MM.1S (cell line): ENCODE data around the gene AKAP9.
A peak's percentile ranks its signal among the peaks of the same experiment; 100 is the strongest.

Source experiments
- DNase-seq: peaks from one replicate; pipeline ENCODE4 v3.0.0-alpha.2; 2015
- H2AFZ ChIP-seq: fragments of 300-600 bp; sonication (generic); 2 replicates; pipeline ENCODE4 v1.6.0; 2016; ENCODE audit warnings: antibody characterized with exemption, low read length
- H3F3A ChIP-seq: fragments of 300-600 bp; sonication (generic); 2 replicates; pipeline ENCODE4 v1.6.1; 2016; ENCODE audit warnings: mild to moderate bottlenecking, antibody characterized with exemption, low read length, moderate library complexity, mixed read lengths; ENCODE audit not compliant: insufficient read depth
- H3K27ac ChIP-seq: fragments of 300-600 bp; sonication (generic); 2 replicates; pipeline ENCODE4 v1.5.1; 2016; ENCODE audit warnings: mild to moderate bottlenecking, low read length
- H3K27me3 ChIP-seq: fragments of 300-600 bp; sonication (generic); replicated peaks from 2 replicates; pipeline ENCODE4 v1.6.0; 2016; ENCODE audit warnings: low read length; ENCODE audit not compliant: insufficient read depth
- H3K36me3 ChIP-seq: fragments of 300-600 bp; sonication (generic); replicated peaks from 2 replicates; pipeline ENCODE4 v1.6.1; 2016; ENCODE audit warnings: mild to moderate bottlenecking, low read length, mixed read lengths; ENCODE audit not compliant: insufficient read depth
- H3K4me1 ChIP-seq: fragments of 300-600 bp; sonication (generic); 2 replicates; pipeline ENCODE4 v1.6.1; 2016; ENCODE audit warnings: low read length, mixed read lengths
- H3K4me2 ChIP-seq: fragments of 300-600 bp; sonication (generic); 2 replicates; pipeline ENCODE4 v1.6.0; 2016; ENCODE audit warnings: low read depth, low read length
- H3K4me3 ChIP-seq: fragments of 300-600 bp; sonication (generic); 2 replicates; pipeline ENCODE4 v1.5.1; 2016; ENCODE audit warnings: low read length, mixed read lengths
- H3K79me2 ChIP-seq: fragments of 300-600 bp; sonication (generic); 2 replicates; pipeline ENCODE4 v1.6.1; 2016; ENCODE audit warnings: mixed run types, low read length, mixed read lengths
- H3K9ac ChIP-seq: fragments of 300-600 bp; sonication (generic); 2 replicates; pipeline ENCODE4 v1.6.1; 2016; ENCODE audit warnings: low read length, mixed read lengths
- H3K9me2 ChIP-seq: fragments of 300-600 bp; sonication (generic); replicated peaks from 2 replicates; pipeline ENCODE4 v1.6.1; 2016; ENCODE audit warnings: mild to moderate bottlenecking, low read length, mixed read lengths; ENCODE audit not compliant: insufficient read depth
- H3K9me3 ChIP-seq: fragments of 300-600 bp; sonication (generic); replicated peaks from 2 replicates; pipeline ENCODE4 v1.6.1; 2016; ENCODE audit warnings: mild to moderate bottlenecking, low read length, mixed read lengths; ENCODE audit not compliant: insufficient read depth
- H4K20me1 ChIP-seq: fragments of 300-600 bp; sonication (generic); 2 replicates; pipeline ENCODE4 v1.6.1; 2016; ENCODE audit warnings: mild to moderate bottlenecking, low read length, moderate library complexity, mixed read lengths; ENCODE audit not compliant: insufficient read depth
- EZH2 ChIP-seq: fragments of 300-600 bp; sonication (generic); optimal IDR thresholded peaks from 2 replicates; pipeline ENCODE3; 2017; ENCODE audit warnings: low read depth, mild to moderate bottlenecking, antibody characterized with exemption, low read length, mixed read lengths
- EZH2phosphoT487 ChIP-seq: fragments of 300-600 bp; sonication (generic); IDR thresholded peaks from 2 replicates; pipeline ENCODE4 v1.6.1; 2018; ENCODE audit warnings: antibody characterized with exemption, low read length
- TF ChIP-seq, protein P1 (sequence below): fragments of 300-600 bp; sonication (generic); IDR thresholded peaks from 2 replicates; pipeline ENCODE4 v1.5.1; 2016; ENCODE audit warnings: antibody characterized with exemption, low read length, mixed read lengths

AKAP9 gene

DNA sequence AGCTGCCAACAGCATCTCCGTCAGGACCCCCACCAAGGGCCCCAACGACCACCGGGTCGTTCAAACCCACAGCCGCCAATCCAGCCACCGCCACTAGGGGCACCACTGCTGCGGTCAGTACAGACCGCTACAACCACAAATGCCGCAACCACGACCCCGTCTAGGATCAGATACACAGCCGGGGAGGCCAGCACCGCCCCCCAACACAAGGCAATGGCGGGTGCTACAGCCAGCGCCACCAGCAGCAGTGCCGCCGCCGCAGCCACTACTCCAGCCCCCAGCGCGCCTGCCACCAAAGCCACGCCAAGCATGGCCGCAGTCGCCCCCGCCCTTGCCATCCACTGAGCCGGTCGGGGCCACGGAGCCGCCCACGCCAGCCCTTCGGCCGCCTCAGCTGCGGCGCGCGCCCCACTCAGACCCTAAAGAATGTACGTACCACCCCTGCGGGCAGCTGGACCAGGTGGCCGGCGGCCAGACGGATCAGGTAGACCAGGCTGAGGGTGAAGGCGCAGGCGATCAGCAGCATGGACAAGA lies 193.1 kb downstream of the AKAP9 start:
- H3F3A ChIP-seq, result no peaks in the 10 kb centered on the region
- H3K4me2 ChIP-seq, result peak overlapping the region; percentile 95
- no peaks in the 10 kb centered on the region for H3K27me3 ChIP-seq
- H4K20me1 ChIP-seq, result 0 out of 2 replicates have a peak, but pooled peaks cover 6% of the 10 kb centered on the region
- no peaks in the 10 kb centered on the region for H3K9me2 ChIP-seq
- peaks cover 49% of the 10 kb centered on the region for H3K79me2 ChIP-seq
- peak; percentile 62 for DNase-seq
- peaks cover 10% of the 10 kb centered on the region for H3K36me3 ChIP-seq
- H3K9ac ChIP-seq, result peak overlapping the region; percentile 87
- no peaks in the 10 kb centered on the region for H3K9me3 ChIP-seq
- H2AFZ ChIP-seq, result peak overlapping the region; percentile 95
- peak overlapping the region; percentile 84 for H3K27ac ChIP-seq
- no peak for TF ChIP-seq EZH2
- TF ChIP-seq, protein P1, sequence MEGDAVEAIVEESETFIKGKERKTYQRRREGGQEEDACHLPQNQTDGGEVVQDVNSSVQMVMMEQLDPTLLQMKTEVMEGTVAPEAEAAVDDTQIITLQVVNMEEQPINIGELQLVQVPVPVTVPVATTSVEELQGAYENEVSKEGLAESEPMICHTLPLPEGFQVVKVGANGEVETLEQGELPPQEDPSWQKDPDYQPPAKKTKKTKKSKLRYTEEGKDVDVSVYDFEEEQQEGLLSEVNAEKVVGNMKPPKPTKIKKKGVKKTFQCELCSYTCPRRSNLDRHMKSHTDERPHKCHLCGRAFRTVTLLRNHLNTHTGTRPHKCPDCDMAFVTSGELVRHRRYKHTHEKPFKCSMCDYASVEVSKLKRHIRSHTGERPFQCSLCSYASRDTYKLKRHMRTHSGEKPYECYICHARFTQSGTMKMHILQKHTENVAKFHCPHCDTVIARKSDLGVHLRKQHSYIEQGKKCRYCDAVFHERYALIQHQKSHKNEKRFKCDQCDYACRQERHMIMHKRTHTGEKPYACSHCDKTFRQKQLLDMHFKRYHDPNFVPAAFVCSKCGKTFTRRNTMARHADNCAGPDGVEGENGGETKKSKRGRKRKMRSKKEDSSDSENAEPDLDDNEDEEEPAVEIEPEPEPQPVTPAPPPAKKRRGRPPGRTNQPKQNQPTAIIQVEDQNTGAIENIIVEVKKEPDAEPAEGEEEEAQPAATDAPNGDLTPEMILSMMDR, result peak; percentile 87
- no peak for TF ChIP-seq EZH2phosphoT487
- H3K4me3 ChIP-seq, result peak overlapping the region; percentile 97
- 0 out of 2 replicates have a peak, but pooled peaks cover 4% of the 10 kb centered on the region for H3K4me1 ChIP-seq

DNA sequence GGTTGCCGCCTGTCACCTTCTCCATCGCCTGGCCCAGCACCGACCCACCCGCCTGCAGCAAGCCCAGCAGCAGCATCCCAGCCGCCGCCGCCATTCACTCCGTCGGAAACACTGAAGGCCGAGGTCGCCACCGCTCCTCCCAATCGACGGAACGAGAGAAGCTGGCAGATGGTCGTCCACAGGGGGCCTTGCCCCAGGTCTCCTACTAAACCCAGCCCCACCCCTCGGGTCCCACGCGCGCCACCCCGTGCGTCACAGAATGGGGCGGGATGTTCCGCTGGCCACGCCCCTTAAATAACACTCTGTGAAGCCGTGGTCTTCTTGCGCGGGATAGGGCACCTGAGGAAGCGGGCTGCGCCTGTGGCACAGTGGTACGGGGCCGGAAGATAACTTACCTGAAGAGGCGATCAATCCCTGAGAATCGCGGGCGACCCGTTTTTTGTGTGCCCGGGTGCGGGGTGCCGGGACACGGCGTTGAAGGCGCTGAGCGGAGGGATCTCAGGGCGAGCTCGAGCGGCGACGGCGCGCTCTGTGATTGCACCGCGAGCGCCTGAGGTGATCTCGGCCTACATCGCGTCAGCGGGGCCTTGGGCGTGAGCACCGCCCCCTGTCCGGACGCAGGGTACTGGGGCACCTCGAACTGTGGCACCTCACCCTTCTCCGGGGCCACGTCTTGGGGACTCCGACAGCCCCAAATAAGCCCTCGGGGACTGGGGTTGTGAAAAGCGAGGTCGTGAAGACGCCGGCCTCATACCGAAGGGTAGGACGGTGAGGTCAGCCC lies 193.8 kb downstream of the AKAP9 start, which contains the start of gene CYP51A1:
TSS of gene CYP51A1 (minus strand) at position 207 of the 781 bp plus-strand sequence. CDS start at position 94, 113 bp downstream.
- peaks cover 48% of the 10 kb centered on the region for H3K79me2 ChIP-seq
- peak within 1 kb of the TSS; percentile 95 for H2AFZ ChIP-seq

DNA sequence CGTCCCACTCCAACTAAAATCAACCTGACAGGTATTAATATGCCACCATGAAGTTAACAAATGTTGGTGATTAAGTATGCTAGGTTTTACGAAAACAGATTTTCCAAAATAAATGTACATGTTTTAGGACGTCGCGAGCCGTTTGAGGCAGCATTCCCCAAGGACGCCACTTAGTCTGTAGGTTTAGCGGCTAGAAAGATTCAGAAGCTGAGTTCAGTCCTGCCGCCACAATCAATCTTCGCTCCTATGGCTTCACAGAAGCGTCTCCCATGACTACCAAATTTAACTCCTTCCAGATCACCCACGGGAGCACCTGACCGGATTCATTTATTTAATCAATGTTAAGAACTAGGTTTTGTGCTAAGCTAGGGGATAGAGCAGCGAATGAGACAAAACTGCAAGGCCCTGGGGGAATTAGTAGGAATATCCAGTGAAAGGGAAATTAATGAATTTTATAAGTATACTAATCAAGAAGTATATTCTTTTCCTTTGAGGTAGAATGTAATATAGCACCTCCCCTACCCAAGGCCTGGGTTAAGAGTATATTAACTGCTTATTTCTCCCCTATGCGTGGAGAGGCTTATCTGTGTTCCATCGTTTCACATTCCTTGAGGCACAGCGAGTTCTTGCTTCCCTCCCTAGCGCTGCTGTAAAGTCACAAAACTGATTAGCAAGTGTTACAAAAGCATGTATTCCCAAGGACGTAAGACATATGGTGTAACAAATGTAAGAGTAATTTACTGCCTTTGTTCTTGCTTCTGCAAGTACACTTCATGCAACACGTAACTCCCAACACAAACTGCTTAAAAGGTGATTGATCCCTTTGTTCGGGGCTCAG lies 194.6 kb downstream of the AKAP9 start:
- peak; percentile 23 for DNase-seq
- H2AFZ ChIP-seq, result peak overlapping the region; percentile 95
- TF ChIP-seq EZH2phosphoT487 (no peak), EZH2 (no peak)
- TF ChIP-seq, protein P1, result no peak
- peak overlapping the region; percentile 97 for H3K4me3 ChIP-seq
- H3K27ac ChIP-seq, result peak overlapping the region; percentile 84
- no peaks in the 10 kb centered on the region for H3F3A ChIP-seq
- H4K20me1 ChIP-seq, result 0 out of 2 replicates have a peak, but pooled peaks cover 6% of the 10 kb centered on the region
- 0 out of 2 replicates have a peak, but pooled peaks cover 4% of the 10 kb centered on the region for H3K4me1 ChIP-seq
- H3K36me3 ChIP-seq, result peaks cover 9% of the 10 kb centered on the region
- peak overlapping the region; percentile 95 for H3K4me2 ChIP-seq
- H3K27me3 ChIP-seq, result no peaks in the 10 kb centered on the region
- peak overlapping the region; percentile 87 for H3K9ac ChIP-seq
- H3K9me2 ChIP-seq, result no peaks in the 10 kb centered on the region
- peaks cover 40% of the 10 kb centered on the region for H3K79me2 ChIP-seq
- no peaks in the 10 kb centered on the region for H3K9me3 ChIP-seq

More for the DNA sequence above, 193.8 kb downstream of the AKAP9 start, which contains the start of gene CYP51A1:
- 0 out of 2 replicates have a peak, but pooled peaks cover 6% of the 10 kb centered on the region for H4K20me1 ChIP-seq
- no peaks in the 10 kb centered on the region for H3K9me2 ChIP-seq
- H3K4me1 ChIP-seq, result 0 out of 2 replicates have a peak, but pooled peaks cover 4% of the 10 kb centered on the region
- H3K4me2 ChIP-seq, result peak within 1 kb of the TSS; percentile 95
- peak; percentile 94 for DNase-seq
- H3K36me3 ChIP-seq, result peaks cover 10% of the 10 kb centered on the region
- H3K9ac ChIP-seq, result peak within 1 kb of the TSS; percentile 87
- TF ChIP-seq EZH2, result no peak
- TF ChIP-seq, protein P1, result no peak
- TF ChIP-seq EZH2phosphoT487, result no peak
- H3K27ac ChIP-seq, result peak within 1 kb of the TSS; percentile 84
- H3K4me3 ChIP-seq, result peak within 1 kb of the TSS; percentile 97
- H3F3A ChIP-seq, result no peaks in the 10 kb centered on the region
- H3K9me3 ChIP-seq, result no peaks in the 10 kb centered on the region
- no peaks in the 10 kb centered on the region for H3K27me3 ChIP-seq
